Glutamatergic neuron (in vitro differentiated cells): ENCODE results near the gene EFNA5. TPM values are rescaled to one million over a fixed set of nuclear protein-coding genes. Genes with fewer than 3 reads are reported as not detected.

ENCODE experiments used
- DNase-seq: peaks from one replicate; pipeline ENCODE4 v3.0.0; 2022
- H3K27ac Mint-ChIP-seq: one replicate; pipeline ENCODE4 v1.8.0; 2020; ENCODE audit warnings: mild to moderate bottlenecking, mixed read lengths, inconsistent platforms; ENCODE audit not compliant: unreplicated experiment
- H3K27me3 Mint-ChIP-seq: one replicate; pipeline ENCODE4 v1.8.0; 2020; ENCODE audit warnings: mild to moderate bottlenecking, moderate library complexity, mixed read lengths, inconsistent platforms; ENCODE audit not compliant: unreplicated experiment
- H3K36me3 Mint-ChIP-seq: one replicate; pipeline ENCODE4 v1.8.0; 2020; ENCODE audit warnings: mild to moderate bottlenecking, mixed read lengths, inconsistent platforms; ENCODE audit not compliant: unreplicated experiment
- H3K4me1 Mint-ChIP-seq: one replicate; pipeline ENCODE4 v1.8.0; 2020; ENCODE audit warnings: mild to moderate bottlenecking, low read depth, mixed read lengths, inconsistent platforms; ENCODE audit not compliant: unreplicated experiment
- H3K4me3 Mint-ChIP-seq: one replicate; pipeline ENCODE4 v1.8.0; 2020; ENCODE audit warnings: mild to moderate bottlenecking, mixed read lengths, inconsistent platforms; ENCODE audit not compliant: unreplicated experiment
- H3K9me3 Mint-ChIP-seq: one replicate; pipeline ENCODE4 v1.8.0; 2020; ENCODE audit warnings: mild to moderate bottlenecking, moderate library complexity, mixed read lengths, inconsistent platforms; ENCODE audit not compliant: unreplicated experiment
- CTCF ChIP-seq: fragments of 200-600 bp; sonication (generic); IDR thresholded peaks from one replicate; pipeline ENCODE4 v1.5.0; 2021; ENCODE audit not compliant: partially characterized antibody, unreplicated experiment
- total RNA-seq: library from RNA; stranded (reverse); fragmentation: NEBNext Ultra II Directional; extraction: Animal tissue kit (Norgen Biotek cat#: 25700); gene quantifications from one replicate; pipeline ENCODE4 v1.2.1, GENCODE V29; 2021; ENCODE audit not compliant: unreplicated experiment

EFNA5 gene
- total RNA-seq, 1 donor from 2014 or later = 158 TPM

DNA sequence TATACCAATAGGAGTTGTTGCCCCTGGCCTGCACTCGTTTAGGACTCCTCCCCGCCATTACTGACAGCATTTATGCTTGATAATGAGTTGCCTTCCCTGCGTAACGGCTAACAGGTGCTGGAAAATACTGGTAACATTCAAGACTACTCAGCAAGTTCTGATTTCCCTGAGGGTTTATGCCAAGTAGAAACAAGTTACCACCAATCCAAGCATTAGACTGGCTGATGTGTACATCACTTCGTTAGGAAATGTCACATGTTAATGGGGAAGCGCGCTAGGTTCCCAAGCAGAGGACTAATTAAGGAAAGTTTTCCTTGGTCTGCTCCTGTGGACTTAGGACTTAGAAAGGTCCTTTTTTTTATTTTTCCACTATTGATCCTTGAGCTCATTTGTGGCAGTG lies 302.1 kb downstream of the EFNA5 start:
- peaks cover 2% of the 10 kb centered on the region for H3K9me3 Mint-ChIP-seq
- H3K4me3 Mint-ChIP-seq = no peak overlapping the region
- H3K36me3 Mint-ChIP-seq = no peaks in the 10 kb centered on the region
- H3K4me1 Mint-ChIP-seq = peaks cover 14% of the 10 kb centered on the region
- TF ChIP-seq CTCF = no peak
- peaks cover 2% of the 10 kb centered on the region for H3K27me3 Mint-ChIP-seq
- no peak for DNase-seq
- H3K27ac Mint-ChIP-seq = no peak overlapping the region

- H3K27me3 Mint-ChIP-seq = peaks cover 2% of the 10 kb centered on the region
- no peak overlapping the region for H3K27ac Mint-ChIP-seq
- H3K4me3 Mint-ChIP-seq = no peak overlapping the region
- no peak for TF ChIP-seq CTCF
- H3K9me3 Mint-ChIP-seq = peaks cover 4% of the 10 kb centered on the region
- DNase-seq = no peak
- H3K36me3 Mint-ChIP-seq = no peaks in the 10 kb centered on the region
- peaks cover 10% of the 10 kb centered on the region for H3K4me1 Mint-ChIP-seq
Measured at GRCh38 chr5:107367939-107368338, 302.8 kb downstream of the EFNA5 start.

DNA sequence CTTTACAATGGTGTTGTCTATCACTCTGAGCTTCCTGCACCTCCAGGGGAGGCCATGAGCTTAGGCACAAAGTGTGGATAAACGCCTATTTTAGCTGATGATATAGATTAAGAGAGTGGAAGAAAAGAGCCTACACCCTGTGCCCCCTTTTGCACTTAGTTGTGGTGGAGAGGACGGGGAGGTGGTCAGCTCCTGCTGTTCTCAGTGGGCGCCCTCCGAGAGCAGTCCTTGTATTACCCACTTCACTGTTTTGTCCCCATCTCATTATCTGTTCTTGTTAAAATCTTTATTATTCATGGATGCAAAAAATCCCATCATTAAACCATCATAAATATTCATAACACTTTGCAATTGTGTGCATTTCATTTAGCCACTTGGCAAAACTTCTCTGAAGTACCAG lies 303.3 kb downstream of the EFNA5 start:
- H3K4me1 Mint-ChIP-seq = peaks cover 10% of the 10 kb centered on the region
- H3K36me3 Mint-ChIP-seq = no peaks in the 10 kb centered on the region
- peaks cover 2% of the 10 kb centered on the region for H3K27me3 Mint-ChIP-seq
- H3K4me3 Mint-ChIP-seq = no peak overlapping the region
- no peak for TF ChIP-seq CTCF
- no peak for DNase-seq
- H3K27ac Mint-ChIP-seq = no peak overlapping the region
- H3K9me3 Mint-ChIP-seq = peaks cover 4% of the 10 kb centered on the region

DNA sequence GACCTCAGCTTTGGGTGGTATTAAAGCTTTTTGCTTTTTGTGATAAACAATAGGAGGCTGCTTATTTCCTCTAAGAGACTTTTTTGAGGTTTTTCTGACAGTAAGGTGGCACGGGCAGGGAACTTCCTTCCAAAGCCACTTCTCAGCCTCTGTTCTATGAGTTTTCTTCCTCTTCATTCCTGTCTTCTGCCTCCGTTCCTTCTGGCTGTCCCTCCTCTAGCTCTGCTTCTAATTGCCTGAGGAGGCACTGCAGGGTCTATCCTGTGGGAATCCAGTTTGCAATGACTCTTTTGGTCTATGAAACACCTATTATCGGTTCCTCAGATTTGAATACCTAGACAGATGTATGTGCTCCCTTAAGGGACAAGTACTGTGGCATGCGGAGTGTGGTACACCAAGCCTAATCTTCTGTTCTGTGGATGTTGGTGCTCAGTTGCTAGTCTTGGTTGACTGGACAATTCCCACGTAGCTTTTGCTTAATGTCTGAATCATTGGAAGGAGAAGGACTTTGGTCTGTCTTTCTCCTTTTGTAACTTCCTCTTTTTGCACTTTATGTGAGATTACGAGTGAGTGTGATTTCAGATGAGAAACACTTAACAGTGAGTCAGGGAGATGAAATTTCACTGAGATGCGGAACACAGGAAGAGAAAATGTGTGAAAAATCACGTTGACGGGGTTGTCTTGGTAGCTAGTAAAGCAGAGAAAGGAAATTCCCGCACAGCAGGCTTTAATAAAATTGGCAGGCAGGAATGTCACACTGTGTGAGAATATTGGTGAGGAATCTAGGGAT lies 305.2 kb downstream of the EFNA5 start:
- H3K4me1 Mint-ChIP-seq = peaks cover 11% of the 10 kb centered on the region
- peaks cover 2% of the 10 kb centered on the region for H3K27me3 Mint-ChIP-seq
- peaks cover 4% of the 10 kb centered on the region for H3K9me3 Mint-ChIP-seq
- H3K36me3 Mint-ChIP-seq = no peaks in the 10 kb centered on the region
- H3K27ac Mint-ChIP-seq = no peak overlapping the region
- TF ChIP-seq CTCF = no peak
- no peak overlapping the region for H3K4me3 Mint-ChIP-seq
- DNase-seq = no peak
